Mesenchymal stem cell (in vitro differentiated cells and primary cell): ENCODE data around the gene SLC22A14.
A peak's percentile ranks its signal among the peaks of the same experiment; 100 is the strongest.

Experiments used
- DNase-seq: peaks from one replicate; pipeline ENCODE4 v3.0.0-alpha.2; 2013
- H2AFZ ChIP-seq: one replicate; pipeline ENCODE4 v1.6.1; 2013; ENCODE audit warnings: low read depth, mild to moderate bottlenecking, control low read depth, inconsistent platforms, low read length, moderate library complexity
- H2AK5ac ChIP-seq: 2 replicates; pipeline ENCODE4 v1.6.1; 2013; ENCODE audit warnings: low read length, moderate library complexity, mild to moderate bottlenecking, inconsistent platforms; ENCODE audit not compliant: severe bottlenecking
- H2BK120ac ChIP-seq: one replicate; pipeline ENCODE4 v1.6.1; 2013; ENCODE audit warnings: low read depth, mild to moderate bottlenecking, inconsistent platforms, low read length, moderate library complexity
- H2BK12ac ChIP-seq, 2 experiments: one replicate each; pipeline ENCODE4 v1.6.1; 2013; ENCODE audit warnings: inconsistent platforms in 2 of 2, low read length in 2 of 2, mild to moderate bottlenecking in 2 of 2, moderate library complexity in 2 of 2, control low read depth in 1 of 2
- H2BK15ac ChIP-seq: one replicate; pipeline ENCODE4 v1.6.1; 2013; ENCODE audit warnings: mild to moderate bottlenecking, low read depth, inconsistent platforms; ENCODE audit not compliant: poor library complexity, severe bottlenecking
- H2BK5ac ChIP-seq: 2 replicates; pipeline ENCODE4 v1.6.1; 2013; ENCODE audit warnings: low read depth, mild to moderate bottlenecking, low read length, control low read depth, inconsistent platforms; ENCODE audit not compliant: poor library complexity, severe bottlenecking
- H3K14ac ChIP-seq, 2 experiments: one replicate each; pipeline ENCODE4 v1.6.1; 2013; ENCODE audit warnings: inconsistent platforms in 2 of 2, low read length in 2 of 2, control low read depth in 1 of 2, mild to moderate bottlenecking in 1 of 2, moderate library complexity in 1 of 2
- H3K18ac ChIP-seq, 2 experiments: one replicate each; pipeline ENCODE4 v1.6.1; 2013; ENCODE audit warnings: inconsistent platforms in 2 of 2, low read length in 2 of 2, control low read depth in 1 of 2, low read depth in 1 of 2, mild to moderate bottlenecking in 1 of 2
- H3K23ac ChIP-seq, 2 experiments: one replicate each; pipeline ENCODE4 v1.6.1; 2013; ENCODE audit warnings: inconsistent platforms in 2 of 2, low read length in 2 of 2, mild to moderate bottlenecking in 2 of 2, moderate library complexity in 2 of 2, control low read depth in 1 of 2
- H3K27ac ChIP-seq: 2 replicates; pipeline ENCODE4 v1.5.1; 2013; ENCODE audit warnings: mild to moderate bottlenecking, moderate library complexity, low read length, control low read depth, inconsistent platforms; ENCODE audit not compliant: poor library complexity, severe bottlenecking
- H3K27me3 ChIP-seq, 2 experiments: 2 replicates each; pipeline versions ENCODE4 v1.6.1 to v1.7.0; 2013; ENCODE audit warnings: low read length in 2 of 2, mild to moderate bottlenecking in 2 of 2, moderate library complexity in 2 of 2, control low read depth in 1 of 2, inconsistent platforms in 1 of 2; ENCODE audit not compliant: control insufficient read depth in 1 of 2, insufficient read depth in 1 of 2
- H3K36me3 ChIP-seq, 2 experiments: 2 replicates each; pipeline versions ENCODE4 v1.6.1 to v1.7.0; 2013; ENCODE audit warnings: low read length in 2 of 2, control low read depth in 1 of 2, inconsistent platforms in 1 of 2, low read depth in 1 of 2, mild to moderate bottlenecking in 1 of 2; ENCODE audit not compliant: insufficient read depth in 2 of 2, control insufficient read depth in 1 of 2
- H3K4ac ChIP-seq, 2 experiments: one replicate each; pipeline ENCODE4 v1.6.1; 2013; ENCODE audit warnings: inconsistent platforms in 2 of 2, low read length in 2 of 2, mild to moderate bottlenecking in 2 of 2, moderate library complexity in 2 of 2, control low read depth in 1 of 2, low read depth in 1 of 2
- H3K4me1 ChIP-seq: 2 replicates; pipeline ENCODE4 v1.6.1; 2013; ENCODE audit warnings: low read depth, low read length, control low read depth; ENCODE audit not compliant: control insufficient read depth, insufficient read depth
- H3K4me2 ChIP-seq: 2 replicates; pipeline ENCODE4 v1.6.1; 2013; ENCODE audit warnings: low read length, mild to moderate bottlenecking, inconsistent platforms; ENCODE audit not compliant: poor library complexity, severe bottlenecking
- H3K4me3 ChIP-seq, 2 experiments: 2 replicates each; pipeline versions ENCODE4 v1.5.1 to v1.7.0; 2013; ENCODE audit warnings: low read length in 2 of 2, mild to moderate bottlenecking in 2 of 2, control low read depth in 1 of 2, low read depth in 1 of 2; ENCODE audit not compliant: insufficient read depth in 1 of 2
- H3K79me1 ChIP-seq: replicated peaks from 2 replicates; pipeline ENCODE4 v1.6.1; 2013; ENCODE audit warnings: mild to moderate bottlenecking, control low read depth, low read length, inconsistent platforms; ENCODE audit not compliant: poor library complexity, severe bottlenecking
- H3K9ac ChIP-seq: 2 replicates; pipeline ENCODE4 v1.7.0; 2013; ENCODE audit warnings: mild to moderate bottlenecking, low read length, moderate library complexity
- H3K9me3 ChIP-seq: 2 replicates; pipeline ENCODE4 v1.7.0; 2013; ENCODE audit warnings: mild to moderate bottlenecking, low read length; ENCODE audit not compliant: control insufficient read depth
- H4K8ac ChIP-seq: one replicate; pipeline ENCODE4 v1.6.1; 2013; ENCODE audit warnings: inconsistent platforms, mild to moderate bottlenecking, low read length, moderate library complexity
- H4K91ac ChIP-seq: one replicate; pipeline ENCODE4 v1.6.1; 2013; ENCODE audit warnings: mild to moderate bottlenecking, low read length, inconsistent platforms
- WGBS: methylation state at CpG from one replicate; pipeline ENCODE4 v1.1.7; 2013; ENCODE audit warnings: mixed read lengths; 5-methylcytosine and 5-hydroxymethylcytosine counted together

The SLC22A14 gene

DNA sequence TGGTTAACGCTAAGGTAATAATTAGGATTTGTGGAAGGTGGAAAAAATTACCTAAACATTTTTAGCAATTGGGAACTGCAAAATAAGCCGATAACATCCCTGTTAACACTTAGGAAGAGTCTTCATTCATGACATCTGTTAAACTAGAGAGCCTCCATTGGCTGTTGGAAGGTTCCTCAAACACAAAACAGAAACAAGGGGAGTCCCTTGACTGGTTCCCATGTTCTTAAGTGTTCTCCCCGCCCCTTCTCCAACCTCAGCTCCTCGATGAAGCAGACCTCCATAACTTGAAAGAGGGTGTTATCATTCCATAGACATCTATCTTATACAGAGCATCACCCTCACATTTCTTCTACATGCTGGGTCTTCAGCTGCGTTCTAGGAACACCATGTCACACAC is 14.0 kb upstream of the SLC22A14 start:
- Histone ChIP-seq H3K4me2 (no peak overlapping the region), H3K27ac (no peak overlapping the region), H3K18ac (no peak overlapping the region), H2BK5ac (no peak overlapping the region), H4K91ac (no peak overlapping the region), H2AFZ (no peak overlapping the region), H2BK120ac (no peak overlapping the region), H2BK12ac (no peak overlapping the region), H3K4ac (no peak overlapping the region), H3K36me3 (peaks cover 6 to 14% of the 10 kb centered on the region in 2 experiments), H3K9ac (no peak overlapping the region), H3K9me3 (no peaks in the 10 kb centered on the region), H4K8ac (no peak overlapping the region), H3K79me1 (no peaks in the 10 kb centered on the region), H3K27me3 (no peaks in the 10 kb centered on the region), H3K23ac (no peak overlapping the region), H3K14ac (no peak overlapping the region), H2AK5ac (no peak overlapping the region), H3K4me3 (no peak overlapping the region), H3K4me1 (peaks cover 12% of the 10 kb centered on the region), H2BK15ac (no peak overlapping the region)
- DNase-seq = no peak
- WGBS = 90% methylated on average over 3 of the region's 5 CpGs

DNA sequence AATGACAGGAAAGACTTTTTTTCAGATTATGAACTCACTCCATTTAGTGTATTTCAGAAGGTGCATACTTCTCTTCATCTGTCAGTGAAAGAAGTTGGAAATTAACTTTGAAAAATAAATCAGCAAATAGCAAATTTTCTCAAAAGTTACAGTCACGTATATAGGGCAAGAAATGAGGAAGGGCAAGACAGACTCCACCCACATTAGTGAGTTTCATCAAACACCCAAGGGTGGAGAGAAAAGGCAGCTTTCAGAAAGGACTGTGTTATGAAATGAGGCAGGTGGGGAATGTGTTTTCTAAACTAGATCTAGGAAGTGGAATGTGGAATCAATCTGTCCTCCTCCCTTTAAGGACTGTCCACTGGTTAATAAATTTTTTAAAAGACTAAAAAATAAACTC is 13.6 kb upstream of the SLC22A14 start:
- WGBS = no CpG with 5 or more reads among the region's 1 CpG
- H2AK5ac ChIP-seq = no peak overlapping the region
- H3K18ac ChIP-seq = no peak overlapping the region
- no peak overlapping the region for H2BK5ac ChIP-seq
- no peak for DNase-seq
- no peak overlapping the region for H3K4me3 ChIP-seq
- H3K9me3 ChIP-seq = no peaks in the 10 kb centered on the region
- no peak overlapping the region for H3K4me2 ChIP-seq
- H3K27me3 ChIP-seq = no peaks in the 10 kb centered on the region
- H3K23ac ChIP-seq = no peak overlapping the region
- peaks cover 6 to 14% of the 10 kb centered on the region in 2 experiments for H3K36me3 ChIP-seq
- H2BK120ac ChIP-seq = no peak overlapping the region
- no peak overlapping the region for H3K14ac ChIP-seq
- no peak overlapping the region for H3K4ac ChIP-seq
- no peak overlapping the region for H2BK12ac ChIP-seq
- no peak overlapping the region for H4K91ac ChIP-seq
- no peak overlapping the region for H2AFZ ChIP-seq
- H2BK15ac ChIP-seq = no peak overlapping the region
- H3K27ac ChIP-seq = no peak overlapping the region
- no peaks in the 10 kb centered on the region for H3K79me1 ChIP-seq
- peaks cover 12% of the 10 kb centered on the region for H3K4me1 ChIP-seq
- H4K8ac ChIP-seq = no peak overlapping the region
- H3K9ac ChIP-seq = no peak overlapping the region

DNA sequence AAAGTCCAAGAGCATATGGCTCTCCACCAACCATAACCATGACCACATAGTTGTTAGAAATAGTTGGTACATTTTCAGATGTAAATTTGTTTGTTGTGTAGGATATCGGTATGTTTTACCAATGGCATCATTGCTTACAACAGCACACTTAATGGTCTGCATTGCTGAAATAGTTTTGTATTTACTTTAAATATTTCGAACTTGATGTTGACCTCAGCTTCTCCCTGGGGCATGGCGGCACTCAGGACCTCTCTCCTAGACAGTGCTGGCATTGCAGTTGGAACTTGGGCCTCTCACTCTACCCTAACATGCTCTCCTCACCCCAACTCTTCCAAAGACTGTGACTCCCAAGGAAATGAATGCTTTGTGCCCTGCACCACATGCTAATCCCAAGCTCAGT is 11.5 kb upstream of the SLC22A14 start:
- Histone ChIP-seq H2BK15ac (no peak overlapping the region), H2BK120ac (no peak overlapping the region), H3K9me3 (no peaks in the 10 kb centered on the region), H3K27ac (no peak overlapping the region), H3K27me3 (no peaks in the 10 kb centered on the region), H2BK5ac (no peak overlapping the region), H3K4me1 (peaks cover 6% of the 10 kb centered on the region), H2AFZ (no peak overlapping the region), H2AK5ac (no peak overlapping the region), H3K4me3 (no peak overlapping the region), H4K8ac (no peak overlapping the region), H3K18ac (no peak overlapping the region), H3K36me3 (peaks cover 10 to 31% of the 10 kb centered on the region in 2 experiments), H4K91ac (no peak overlapping the region), H2BK12ac (no peak overlapping the region), H3K14ac (no peak overlapping the region), H3K79me1 (no peaks in the 10 kb centered on the region), H3K9ac (no peak overlapping the region), H3K4me2 (no peak overlapping the region), H3K4ac (no peak overlapping the region), H3K23ac (no peak overlapping the region)
- peak; percentile 11 for DNase-seq
- WGBS = 55% methylated on average over 2 of the region's 3 CpGs

DNA sequence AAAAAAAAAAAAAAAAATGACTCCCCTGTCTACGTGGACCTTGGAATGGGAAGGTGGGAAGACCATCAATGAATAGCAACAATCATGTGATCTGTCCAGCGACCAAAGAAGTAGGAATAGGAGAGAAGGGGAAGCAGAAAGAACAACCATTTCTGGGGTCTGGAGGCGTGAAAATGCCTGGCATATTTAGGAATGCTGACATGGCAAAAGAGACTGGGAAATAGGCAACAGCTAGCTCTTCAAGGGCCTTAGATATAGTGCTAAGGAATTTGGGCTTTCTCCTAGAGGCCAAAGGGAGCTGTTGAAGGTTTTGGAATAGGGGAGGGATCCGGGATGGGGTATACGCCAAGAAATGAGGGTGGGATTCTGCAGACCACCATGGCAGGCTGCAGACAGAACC is 10.5 kb upstream of the SLC22A14 start:
- no peak overlapping the region for H2BK12ac ChIP-seq
- no peak for DNase-seq
- no peak overlapping the region for H4K8ac ChIP-seq
- no peak overlapping the region for H3K18ac ChIP-seq
- no peak overlapping the region for H3K9ac ChIP-seq
- H3K27me3 ChIP-seq = no peaks in the 10 kb centered on the region
- WGBS = 97% methylated on average over 3 of the region's 5 CpGs
- peaks cover 6% of the 10 kb centered on the region for H3K4me1 ChIP-seq
- no peak overlapping the region for H3K14ac ChIP-seq
- H2BK5ac ChIP-seq = no peak overlapping the region
- no peak overlapping the region for H3K4me2 ChIP-seq
- H2AFZ ChIP-seq = no peak overlapping the region
- H3K79me1 ChIP-seq = no peaks in the 10 kb centered on the region
- no peaks in the 10 kb centered on the region for H3K9me3 ChIP-seq
- H2BK15ac ChIP-seq = no peak overlapping the region
- H3K4me3 ChIP-seq = no peak overlapping the region
- H2AK5ac ChIP-seq = no peak overlapping the region
- peaks cover 7 to 35% of the 10 kb centered on the region in 2 experiments for H3K36me3 ChIP-seq
- no peak overlapping the region for H4K91ac ChIP-seq
- H2BK120ac ChIP-seq = no peak overlapping the region
- no peak overlapping the region for H3K23ac ChIP-seq
- no peak overlapping the region for H3K4ac ChIP-seq
- H3K27ac ChIP-seq = no peak overlapping the region
